PC-9 (cell line): ENCODE measurements around the gene NPSR1.

Source experiments
- EZH2 ChIP-seq: fragments of 200-600 bp; sonication (generic); IDR thresholded peaks from 2 replicates; pipeline ENCODE4 v1.8.0; 2017; ENCODE audit warnings: antibody characterized with exemption, low read depth
- TF ChIP-seq, protein P1 (sequence below): fragments of 200-600 bp; sonication (generic); conservative IDR thresholded peaks from 2 replicates; pipeline ENCODE4 v1.6.1; 2017; ENCODE audit warnings: mixed run types, antibody characterized with exemption, mild to moderate bottlenecking, moderate library complexity

DNA sequence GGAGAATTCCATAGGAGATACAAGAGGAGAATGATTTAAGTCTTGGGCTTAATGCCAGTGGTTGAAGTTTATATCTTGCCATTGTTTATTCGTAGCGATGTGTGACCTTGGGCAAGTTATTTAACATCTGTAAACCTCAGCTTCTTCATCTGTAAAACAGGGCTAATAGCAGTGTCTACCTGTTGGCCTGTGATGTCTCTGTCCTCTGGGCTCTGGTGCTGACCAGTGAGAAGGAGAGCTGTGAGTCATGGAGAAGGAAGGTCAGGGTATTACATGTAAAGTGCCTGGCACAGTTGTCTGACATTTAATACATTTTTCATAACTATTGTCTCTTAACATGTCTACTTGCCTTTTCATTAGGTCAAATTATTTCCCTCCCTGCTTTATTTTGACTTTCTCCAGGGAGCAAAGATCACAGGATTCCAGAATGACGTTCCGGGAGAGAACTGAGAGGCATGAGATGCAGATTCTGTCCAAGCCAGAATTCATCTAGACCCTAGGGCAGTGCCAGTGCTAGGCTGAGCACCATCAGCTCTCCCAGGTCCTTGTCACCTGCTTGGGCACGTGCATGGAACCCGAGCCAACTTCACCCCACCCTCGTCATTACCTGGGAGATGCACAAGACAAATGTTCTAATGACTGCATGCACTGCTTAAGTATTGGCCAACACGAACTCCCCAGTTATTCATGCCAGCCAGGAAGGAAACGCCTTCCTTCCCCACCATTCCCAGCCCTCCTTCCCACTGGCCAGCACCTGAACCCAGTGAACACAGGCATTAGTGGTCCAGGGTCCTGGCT, 191.3 kb downstream of the NPSR1 start:
- TF ChIP-seq, protein P1, sequence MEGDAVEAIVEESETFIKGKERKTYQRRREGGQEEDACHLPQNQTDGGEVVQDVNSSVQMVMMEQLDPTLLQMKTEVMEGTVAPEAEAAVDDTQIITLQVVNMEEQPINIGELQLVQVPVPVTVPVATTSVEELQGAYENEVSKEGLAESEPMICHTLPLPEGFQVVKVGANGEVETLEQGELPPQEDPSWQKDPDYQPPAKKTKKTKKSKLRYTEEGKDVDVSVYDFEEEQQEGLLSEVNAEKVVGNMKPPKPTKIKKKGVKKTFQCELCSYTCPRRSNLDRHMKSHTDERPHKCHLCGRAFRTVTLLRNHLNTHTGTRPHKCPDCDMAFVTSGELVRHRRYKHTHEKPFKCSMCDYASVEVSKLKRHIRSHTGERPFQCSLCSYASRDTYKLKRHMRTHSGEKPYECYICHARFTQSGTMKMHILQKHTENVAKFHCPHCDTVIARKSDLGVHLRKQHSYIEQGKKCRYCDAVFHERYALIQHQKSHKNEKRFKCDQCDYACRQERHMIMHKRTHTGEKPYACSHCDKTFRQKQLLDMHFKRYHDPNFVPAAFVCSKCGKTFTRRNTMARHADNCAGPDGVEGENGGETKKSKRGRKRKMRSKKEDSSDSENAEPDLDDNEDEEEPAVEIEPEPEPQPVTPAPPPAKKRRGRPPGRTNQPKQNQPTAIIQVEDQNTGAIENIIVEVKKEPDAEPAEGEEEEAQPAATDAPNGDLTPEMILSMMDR: no peak
- TF ChIP-seq EZH2: no peak
